GM12801 (cell line): Measurements from ENCODE around the gene CYCS.

Experiments used
- CTCF ChIP-seq: IDR thresholded peaks from one replicate; pipeline ENCODE4 v1.5.1; 2011; ENCODE audit warnings: control low read depth; ENCODE audit not compliant: insufficient read length; ENCODE audit errors: extremely low read depth

CYCS gene

GRCh38 chr7:25125137-25125946 is at the start of gene CYCS:
Gene CYCS (minus strand): TSS chr7:25125260. CDS start chr7:25124119, 1,141 bp downstream.
- no peak for TF ChIP-seq CTCF

- no peak for TF ChIP-seq CTCF
Measured at GRCh38 chr7:25173184-25173583, 48.1 kb upstream of the CYCS start.

GRCh38 chr7:25171516-25171915 is 46.5 kb upstream of the CYCS start:
- no peak for TF ChIP-seq CTCF

GRCh38 chr7:25171071-25171470 is 46.0 kb upstream of the CYCS start:
- no peak for TF ChIP-seq CTCF

GRCh38 chr7:25169683-25170082 is 44.6 kb upstream of the CYCS start:
- no peak for TF ChIP-seq CTCF

- TF ChIP-seq CTCF = no peak
Measured at GRCh38 chr7:25168145-25168544, 43.1 kb upstream of the CYCS start.

- no peak for TF ChIP-seq CTCF
Measured at GRCh38 chr7:25167262-25167843, 42.3 kb upstream of the CYCS start.
